ENCODE data around the gene RAB3D. TPM values are rescaled to one million over a fixed set of nuclear protein-coding genes. Genes with fewer than 3 reads are reported as not detected.

The RAB3D gene
- total RNA-seq, 1 experiment from 2014 or later = 7.1 TPM

DNA sequence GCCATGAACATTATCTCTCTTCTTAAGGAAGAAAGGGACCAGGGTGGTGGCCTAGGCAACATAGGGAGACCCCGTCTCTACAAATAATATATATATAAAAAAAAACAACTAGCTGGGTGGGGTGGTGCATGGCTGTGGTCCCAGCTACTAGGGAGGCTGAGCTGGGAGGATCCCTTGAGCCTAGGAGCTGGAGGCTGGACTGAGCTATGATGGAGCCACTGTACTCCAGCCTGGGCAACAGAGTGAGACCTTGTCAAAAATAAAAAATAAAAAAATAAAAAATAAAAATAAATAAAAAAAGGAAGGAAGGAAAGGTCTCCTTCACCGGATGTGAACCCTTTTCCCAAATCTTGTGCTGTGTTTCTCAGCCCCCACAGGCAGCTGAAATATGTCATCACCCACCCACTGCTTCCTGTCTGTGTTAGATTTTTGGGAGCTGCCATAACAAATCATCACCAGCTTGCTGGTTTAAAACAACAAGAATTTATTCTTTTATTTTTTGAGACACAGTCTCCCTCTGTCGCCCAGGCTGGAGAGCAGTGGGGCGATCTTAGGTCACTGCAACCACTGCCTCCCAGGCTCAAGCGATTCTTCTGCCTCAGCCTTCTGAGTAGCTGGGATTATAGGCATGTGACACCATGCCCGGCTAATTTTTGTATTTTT, 53.0 kb downstream of the RAB3D start:
- H3K9me3 Mint-ChIP-seq (ENCODE audit: low read depth, unreplicated experiment) = no peaks in the 10 kb centered on the region
- no peak overlapping the region for H3K27ac Mint-ChIP-seq (ENCODE audit: unreplicated experiment)
- CTCF ChIA-PET = interaction anchor here (0.6 to 0.7 kb wide), 2 partner anchors 97 to 200 kb away, joined by 3 read pairs; no protein-coding TSS in a partner anchor
- intact Hi-C loops (cut with micrococcal nuclease; ENCODE audit: unreplicated experiment) = no loop called here
- no peaks in the 10 kb centered on the region for H3K36me3 Mint-ChIP-seq (ENCODE audit: insufficient read depth, unreplicated experiment)
- H3K4me3 Mint-ChIP-seq (ENCODE audit: low read depth, unreplicated experiment) = no peak overlapping the region
- BruUV-seq (replicated peaks) = no TSS peak
- no peak for DNase-seq
- no peaks in the 10 kb centered on the region for H3K4me1 Mint-ChIP-seq (ENCODE audit: low read depth, unreplicated experiment)
- TF ChIP-seq, protein P1, sequence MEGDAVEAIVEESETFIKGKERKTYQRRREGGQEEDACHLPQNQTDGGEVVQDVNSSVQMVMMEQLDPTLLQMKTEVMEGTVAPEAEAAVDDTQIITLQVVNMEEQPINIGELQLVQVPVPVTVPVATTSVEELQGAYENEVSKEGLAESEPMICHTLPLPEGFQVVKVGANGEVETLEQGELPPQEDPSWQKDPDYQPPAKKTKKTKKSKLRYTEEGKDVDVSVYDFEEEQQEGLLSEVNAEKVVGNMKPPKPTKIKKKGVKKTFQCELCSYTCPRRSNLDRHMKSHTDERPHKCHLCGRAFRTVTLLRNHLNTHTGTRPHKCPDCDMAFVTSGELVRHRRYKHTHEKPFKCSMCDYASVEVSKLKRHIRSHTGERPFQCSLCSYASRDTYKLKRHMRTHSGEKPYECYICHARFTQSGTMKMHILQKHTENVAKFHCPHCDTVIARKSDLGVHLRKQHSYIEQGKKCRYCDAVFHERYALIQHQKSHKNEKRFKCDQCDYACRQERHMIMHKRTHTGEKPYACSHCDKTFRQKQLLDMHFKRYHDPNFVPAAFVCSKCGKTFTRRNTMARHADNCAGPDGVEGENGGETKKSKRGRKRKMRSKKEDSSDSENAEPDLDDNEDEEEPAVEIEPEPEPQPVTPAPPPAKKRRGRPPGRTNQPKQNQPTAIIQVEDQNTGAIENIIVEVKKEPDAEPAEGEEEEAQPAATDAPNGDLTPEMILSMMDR (IDR thresholded peaks at IDR 0.05; ENCODE audit: unreplicated experiment) = no peak
- H3K27me3 Mint-ChIP-seq (ENCODE audit: unreplicated experiment) = no peaks in the 10 kb centered on the region

DNA sequence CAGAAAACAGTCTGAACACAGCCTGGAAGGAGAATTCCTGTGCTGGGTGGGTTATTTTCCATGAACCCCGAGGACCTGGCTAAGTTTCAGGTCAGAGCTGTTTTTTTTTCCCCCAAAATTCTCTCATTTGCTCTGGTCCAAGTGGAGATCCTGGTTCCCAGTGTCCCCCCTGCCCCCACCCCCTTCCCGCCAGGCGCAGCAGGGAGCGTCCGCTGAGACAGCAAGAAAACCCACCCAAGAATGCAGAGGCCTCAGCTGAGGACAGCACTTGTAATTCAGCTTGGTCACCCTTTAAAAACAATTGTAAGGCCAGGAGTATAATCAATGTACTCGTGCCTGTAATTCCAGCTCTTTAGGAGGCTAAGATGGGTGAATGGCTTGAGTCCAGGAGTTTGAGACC, 54.9 kb downstream of the RAB3D start:
- Mint-ChIP-seq H3K4me3 (ENCODE audit: low read depth, unreplicated experiment) (no peak overlapping the region), H3K27ac (ENCODE audit: unreplicated experiment) (no peak overlapping the region), H3K27me3 (ENCODE audit: unreplicated experiment) (no peaks in the 10 kb centered on the region), H3K4me1 (ENCODE audit: low read depth, unreplicated experiment) (no peaks in the 10 kb centered on the region), H3K36me3 (ENCODE audit: insufficient read depth, unreplicated experiment) (no peaks in the 10 kb centered on the region), H3K9me3 (ENCODE audit: low read depth, unreplicated experiment) (no peaks in the 10 kb centered on the region)
- BruUV-seq (replicated peaks) = no TSS peak
- no peak for DNase-seq
- TF ChIP-seq, protein P1 (IDR thresholded peaks at IDR 0.05; ENCODE audit: unreplicated experiment) = no peak
- intact Hi-C loops (cut with micrococcal nuclease; ENCODE audit: unreplicated experiment) = no loop called here
- CTCF ChIA-PET = interaction anchor here (0.7 kb wide), 1 partner anchor 116 kb away, joined by 3 read pairs; no protein-coding TSS in a partner anchor

DNA sequence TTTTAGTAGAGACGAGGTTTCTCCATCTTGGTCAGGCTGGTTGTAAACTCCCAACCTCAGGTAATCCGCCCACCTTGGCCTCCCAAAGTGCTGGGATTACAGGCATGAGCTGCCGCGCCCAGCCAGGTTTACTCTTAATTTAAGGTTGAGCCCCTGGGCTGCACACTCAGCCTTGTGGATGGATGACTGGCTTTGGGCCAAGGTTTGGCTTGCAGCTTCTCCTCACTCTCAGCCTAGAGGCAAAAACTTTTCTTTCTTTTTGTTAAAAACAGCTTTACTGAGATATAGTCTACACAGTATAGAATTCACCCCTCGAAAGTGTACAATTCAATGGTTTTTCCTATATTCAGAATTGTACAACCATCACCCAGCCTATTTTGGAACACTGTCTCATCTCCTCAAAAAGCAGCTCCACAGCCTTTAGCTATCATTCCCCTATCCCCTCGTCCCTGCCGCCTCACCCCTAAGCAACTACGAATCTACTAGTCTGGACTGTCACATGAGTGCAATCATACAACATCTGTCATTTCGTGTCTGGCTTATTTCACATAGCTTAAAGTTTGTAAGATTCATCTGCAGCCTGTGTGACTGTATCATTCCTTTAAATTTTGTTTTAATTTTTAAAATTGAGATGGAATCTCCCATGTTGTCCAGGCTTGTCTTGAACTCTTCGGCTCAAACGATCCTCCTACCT, 58.0 kb downstream of the RAB3D start:
- H3K27ac Mint-ChIP-seq (ENCODE audit: unreplicated experiment) = no peak overlapping the region
- H3K4me3 Mint-ChIP-seq (ENCODE audit: low read depth, unreplicated experiment) = no peak overlapping the region
- DNase-seq = no peak

DNA sequence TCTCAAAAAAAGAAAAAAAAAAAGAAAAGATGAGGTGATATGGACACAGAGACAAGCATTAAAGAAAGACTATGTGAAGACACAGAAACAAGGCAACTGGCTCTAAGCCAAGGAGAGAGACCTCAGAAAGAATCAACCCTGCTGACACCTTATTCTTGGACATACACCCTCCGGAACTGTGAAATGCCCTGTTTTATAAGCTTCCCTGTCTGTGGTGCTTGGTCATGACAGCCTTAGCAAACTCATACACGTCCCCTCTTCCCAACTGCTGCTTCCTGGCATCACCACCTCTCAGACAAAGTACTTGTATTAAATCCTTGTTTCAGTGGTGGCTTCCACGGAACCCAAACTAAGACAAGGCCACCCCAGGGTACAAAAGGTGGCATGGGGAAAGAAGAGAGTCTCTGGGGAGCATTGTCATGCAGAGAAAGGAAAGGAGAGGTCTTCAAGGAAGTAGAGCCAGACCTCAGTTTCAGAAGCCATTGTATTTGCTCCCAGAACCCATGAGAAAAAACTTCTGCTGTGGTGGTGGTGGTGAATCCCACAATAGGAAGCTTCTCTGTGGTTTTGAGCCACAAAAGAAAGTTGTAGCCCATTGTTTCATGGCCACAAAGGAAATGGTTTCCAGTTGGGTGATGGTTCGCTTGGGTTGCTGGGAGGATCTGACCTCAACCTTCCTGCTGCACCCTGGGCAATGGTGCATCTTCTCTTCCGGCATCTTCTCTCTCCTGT, 59.8 kb downstream of the RAB3D start:
- TF ChIP-seq, protein P1 (IDR thresholded peaks at IDR 0.05; ENCODE audit: unreplicated experiment) = no peak
- BruUV-seq (replicated peaks) = no TSS peak
- intact Hi-C loops (cut with micrococcal nuclease; ENCODE audit: unreplicated experiment) = no loop called here
- H3K9me3 Mint-ChIP-seq (ENCODE audit: low read depth, unreplicated experiment) = no peaks in the 10 kb centered on the region
- H3K27ac Mint-ChIP-seq (ENCODE audit: unreplicated experiment) = no peak overlapping the region
- no peak overlapping the region for H3K4me3 Mint-ChIP-seq (ENCODE audit: low read depth, unreplicated experiment)
- no peaks in the 10 kb centered on the region for H3K4me1 Mint-ChIP-seq (ENCODE audit: low read depth, unreplicated experiment)
- no peaks in the 10 kb centered on the region for H3K27me3 Mint-ChIP-seq (ENCODE audit: unreplicated experiment)
- CTCF ChIA-PET = interaction anchor here (0.6 kb wide), 1 partner anchor 13 kb away, joined by 4 read pairs; no protein-coding TSS in a partner anchor
- no peak for DNase-seq
- H3K36me3 Mint-ChIP-seq (ENCODE audit: insufficient read depth, unreplicated experiment) = no peaks in the 10 kb centered on the region

More for the DNA sequence above, 58.0 kb downstream of the RAB3D start:
- intact Hi-C loops (cut with micrococcal nuclease; ENCODE audit: unreplicated experiment) = no loop called here
- Mint-ChIP-seq H3K4me1 (ENCODE audit: low read depth, unreplicated experiment) (no peaks in the 10 kb centered on the region), H3K9me3 (ENCODE audit: low read depth, unreplicated experiment) (no peaks in the 10 kb centered on the region), H3K36me3 (ENCODE audit: insufficient read depth, unreplicated experiment) (no peaks in the 10 kb centered on the region), H3K27me3 (ENCODE audit: unreplicated experiment) (no peaks in the 10 kb centered on the region)
- TF ChIP-seq, protein P1 (IDR thresholded peaks at IDR 0.05; ENCODE audit: unreplicated experiment) = no peak
- BruUV-seq (replicated peaks) = no TSS peak
- CTCF ChIA-PET = interaction anchor here (0.8 kb wide), 1 partner anchor 125 kb away, joined by 4 read pairs; no protein-coding TSS in a partner anchor

All from Calu3 (cell line).